H9 (cell line): Measurements from ENCODE around the gene ABHD17B. TPM values are rescaled to one million over a fixed set of nuclear protein-coding genes. Genes with fewer than 3 reads are reported as not detected.

ENCODE experiments used
- DNase-seq: peaks from one replicate; pipeline ENCODE4 v3.0.0-alpha.2; 2017
- H2AFZ ChIP-seq: one replicate; pipeline ENCODE4 v1.6.1; 2013; ENCODE audit warnings: mild to moderate bottlenecking, low read length, control low read depth, moderate library complexity
- H2AK5ac ChIP-seq: 2 replicates; pipeline ENCODE4 v1.6.1; 2013; ENCODE audit warnings: low read length, control low read depth, mixed read lengths; ENCODE audit not compliant: insufficient read length
- H2BK120ac ChIP-seq: one replicate; pipeline ENCODE4 v1.6.1; 2013; ENCODE audit warnings: low read depth, mild to moderate bottlenecking, low read length, control low read depth, inconsistent platforms; ENCODE audit not compliant: poor library complexity, severe bottlenecking
- H2BK12ac ChIP-seq: 2 replicates; pipeline ENCODE4 v1.6.1; 2013; ENCODE audit warnings: low read length, control low read depth, mixed read lengths, low read depth; ENCODE audit not compliant: insufficient read length
- H2BK15ac ChIP-seq: 2 replicates; pipeline ENCODE4 v1.6.1; 2013; ENCODE audit warnings: low read depth, low read length, control low read depth
- H2BK20ac ChIP-seq: one replicate; pipeline ENCODE4 v1.6.1; 2013; ENCODE audit warnings: low read depth, mild to moderate bottlenecking, low read length, control low read depth, inconsistent platforms; ENCODE audit not compliant: poor library complexity, severe bottlenecking
- H2BK5ac ChIP-seq: 2 replicates; pipeline ENCODE4 v1.6.1; 2013; ENCODE audit warnings: low read length, control low read depth, mixed read lengths; ENCODE audit not compliant: insufficient read length
- H3K14ac ChIP-seq: 2 replicates; pipeline ENCODE4 v1.6.1; 2013; ENCODE audit warnings: low read length, control low read depth; ENCODE audit not compliant: insufficient read depth
- H3K18ac ChIP-seq: 2 replicates; pipeline ENCODE4 v1.6.1; 2013; ENCODE audit warnings: low read depth, mild to moderate bottlenecking, mixed read lengths, low read length, control low read depth; ENCODE audit not compliant: insufficient read length
- H3K23ac ChIP-seq: 2 replicates; pipeline ENCODE4 v1.6.1; 2013; ENCODE audit warnings: low read length, control low read depth, mixed read lengths, low read depth; ENCODE audit not compliant: insufficient read length
- H3K23me2 ChIP-seq: 2 replicates; pipeline ENCODE4 v1.6.1; 2013; ENCODE audit warnings: low read depth, mild to moderate bottlenecking, mixed read lengths, low read length, control low read depth; ENCODE audit not compliant: insufficient read length, poor library complexity, severe bottlenecking
- H3K27ac ChIP-seq: 2 replicates; pipeline ENCODE4 v1.5.1; 2013; ENCODE audit warnings: low read length, control low read depth, mixed read lengths, low read depth; ENCODE audit not compliant: insufficient read length
- H3K27me3 ChIP-seq: 2 replicates; pipeline ENCODE4 v1.6.1; 2013; ENCODE audit warnings: low read length, control low read depth, inconsistent platforms; ENCODE audit not compliant: insufficient read depth
- H3K4ac ChIP-seq: 2 replicates; pipeline ENCODE4 v1.6.1; 2013; ENCODE audit warnings: low read depth, mild to moderate bottlenecking, control low read depth, inconsistent platforms, low read length, moderate library complexity
- H3K4me1 ChIP-seq: 2 replicates; pipeline ENCODE4 v1.6.1; 2013; ENCODE audit warnings: low read length, control low read depth, inconsistent platforms; ENCODE audit not compliant: insufficient read depth
- H3K4me2 ChIP-seq: 2 replicates; pipeline ENCODE4 v1.6.1; 2013; ENCODE audit warnings: low read length, control low read depth, mixed read lengths; ENCODE audit not compliant: insufficient read length, insufficient read depth
- H3K56ac ChIP-seq: 2 replicates; pipeline ENCODE4 v1.6.1; 2013; ENCODE audit warnings: low read depth, mild to moderate bottlenecking, mixed read lengths, low read length, control low read depth; ENCODE audit not compliant: insufficient read length
- H3K79me1 ChIP-seq: 2 replicates; pipeline ENCODE4 v1.6.1; 2013; ENCODE audit warnings: low read depth, mild to moderate bottlenecking, moderate library complexity, low read length, control low read depth, inconsistent platforms; ENCODE audit not compliant: insufficient read depth, poor library complexity, severe bottlenecking
- H3K79me2 ChIP-seq: 2 replicates; pipeline ENCODE4 v1.6.1; 2013; ENCODE audit warnings: low read length, control low read depth, inconsistent platforms; ENCODE audit not compliant: insufficient read depth
- H3K9ac ChIP-seq: 2 replicates; pipeline ENCODE4 v1.6.1; 2013; ENCODE audit warnings: low read length, control low read depth, mixed read lengths; ENCODE audit not compliant: insufficient read length; ENCODE audit errors: extremely low read depth
- H3K9me3 ChIP-seq: one replicate; pipeline ENCODE4 v1.6.1; 2013; ENCODE audit warnings: low read depth, low read length, inconsistent platforms; ENCODE audit not compliant: control insufficient read depth
- H3T11ph ChIP-seq: one replicate; pipeline ENCODE4 v1.6.1; 2013; ENCODE audit warnings: mild to moderate bottlenecking, low read length, control low read depth, inconsistent platforms
- H4K20me1 ChIP-seq: one replicate; pipeline ENCODE4 v1.6.1; 2013; ENCODE audit not compliant: control insufficient read depth, insufficient read length, insufficient read depth
- H4K5ac ChIP-seq: 2 replicates; pipeline ENCODE4 v1.6.1; 2013; ENCODE audit warnings: low read depth, mild to moderate bottlenecking, mixed read lengths, low read length, control low read depth; ENCODE audit not compliant: insufficient read length
- H4K8ac ChIP-seq: replicated peaks from 2 replicates; pipeline ENCODE4 v1.6.1; 2013; ENCODE audit warnings: low read length, control low read depth, mixed read lengths, low read depth; ENCODE audit not compliant: insufficient read length
- H4K91ac ChIP-seq: 2 replicates; pipeline ENCODE4 v1.6.1; 2013; ENCODE audit warnings: low read depth, mild to moderate bottlenecking, moderate library complexity, mixed read lengths, low read length, control low read depth; ENCODE audit not compliant: insufficient read length
- H3K27ac Mint-ChIP-seq, 3 experiments: 2 replicates in 2 of 3; 3 replicates in 1 of 3; pipeline ENCODE4 v1.8.0; 2020 to 2021; ENCODE audit warnings: mixed read lengths in 3 of 3, mild to moderate bottlenecking in 1 of 3, moderate library complexity in 1 of 3
- H3K27me3 Mint-ChIP-seq: 2 replicates; pipeline ENCODE4 v1.8.0; 2021; ENCODE audit warnings: low read depth, mild to moderate bottlenecking, moderate library complexity, mixed read lengths
- H3K36me3 Mint-ChIP-seq, 3 experiments: 2 replicates in 2 of 3; 3 replicates in 1 of 3; pipeline ENCODE4 v1.8.0; 2020 to 2021; ENCODE audit warnings: low read depth in 3 of 3, mixed read lengths in 3 of 3; ENCODE audit not compliant: insufficient read depth in 1 of 3
- H3K4me1 Mint-ChIP-seq, 2 experiments: 2 replicates each; pipeline ENCODE4 v1.8.0; 2020; ENCODE audit warnings: mixed read lengths in 2 of 2
- H3K4me3 Mint-ChIP-seq, 2 experiments: 2 replicates in 1 of 2; 3 replicates in 1 of 2; pipeline ENCODE4 v1.8.0; 2020 to 2021; ENCODE audit warnings: mild to moderate bottlenecking in 2 of 2, mixed read lengths in 2 of 2, moderate library complexity in 1 of 2
- H3K9me3 Mint-ChIP-seq, 2 experiments: 2 replicates in 1 of 2; 3 replicates in 1 of 2; pipeline ENCODE4 v1.8.0; 2020; ENCODE audit warnings: mild to moderate bottlenecking in 2 of 2, mixed read lengths in 2 of 2, moderate library complexity in 1 of 2
- CTCF ChIP-seq: fragments of 200-600 bp; sonication (generic); conservative IDR thresholded peaks from 3 replicates; pipeline ENCODE4 v1.8.0; 2021; ENCODE audit warnings: antibody characterized with exemption, mild to moderate bottlenecking
- WGBS: extraction: QIAGEN DNeasy Blood & Tissue Kit; methylation state at CpG from one replicate; pipeline ENCODE4 v1.1.7; 2013; ENCODE audit warnings: missing lambda C conversion rate, low lambda C conversion rate, mixed read lengths; ENCODE audit not compliant: insufficient read length; ENCODE audit errors: extremely low coverage; 5-methylcytosine and 5-hydroxymethylcytosine counted together
- total RNA-seq: library from RNA; stranded (reverse); gene quantifications from 2 replicates; pipeline ENCODE4 v1.2.1, GENCODE V29; 2021

The ABHD17B gene
- total RNA-seq, 1 experiment from 2014 or later, result 67.6 TPM

GRCh38 chr9:71887362-71887761 lies 23.6 kb downstream of the ABHD17B start:
- no peak overlapping the region for H2BK15ac ChIP-seq
- no peak for DNase-seq
- Mint-ChIP-seq H3K9me3 (peaks cover 20 to 27% of the 10 kb centered on the region in 2 experiments; a peak in 4 of 5 replicates), H3K36me3 (peaks cover 35 to 41% (median 40%) of the 10 kb centered on the region in 3 experiments), H3K27me3 (no peaks in the 10 kb centered on the region), H3K4me3 (no peak overlapping the region), H3K27ac (no peak overlapping the region), H3K4me1 (peaks cover 19 to 21% of the 10 kb centered on the region in 2 experiments)
- TF ChIP-seq CTCF, result no peak
- no peak overlapping the region for H3K4me2 ChIP-seq
- H2BK20ac ChIP-seq, result no peak overlapping the region
- H3K27ac ChIP-seq, result no peak overlapping the region
- H3K18ac ChIP-seq, result no peak overlapping the region
- H3K14ac ChIP-seq, result no peak overlapping the region
- H2AK5ac ChIP-seq, result no peak overlapping the region
- H2AFZ ChIP-seq, result no peak overlapping the region
- no peak overlapping the region for H2BK120ac ChIP-seq
- no peak overlapping the region for H3K56ac ChIP-seq
- H2BK5ac ChIP-seq, result no peak overlapping the region
- no peaks in the 10 kb centered on the region for H3K23me2 ChIP-seq
- H3K79me2 ChIP-seq, result peaks cover 47% of the 10 kb centered on the region
- peaks cover 5% of the 10 kb centered on the region for H3K79me1 ChIP-seq
- H2BK12ac ChIP-seq, result no peak overlapping the region
- no CpG with 5 or more reads among the region's 1 CpG for WGBS
- H3T11ph ChIP-seq, result no peak overlapping the region
- H3K9me3 ChIP-seq, result no peaks in the 10 kb centered on the region
- H3K27me3 ChIP-seq, result no peaks in the 10 kb centered on the region
- no peak overlapping the region for H4K5ac ChIP-seq
- H3K23ac ChIP-seq, result no peak overlapping the region
- H3K9ac ChIP-seq, result no peak overlapping the region
- no peak overlapping the region for H4K91ac ChIP-seq
- H4K8ac ChIP-seq, result no peak overlapping the region
- no peaks in the 10 kb centered on the region for H4K20me1 ChIP-seq
- no peaks in the 10 kb centered on the region; the same call in 1 of the 2 replicates for H3K4me1 ChIP-seq
- no peak overlapping the region for H3K4ac ChIP-seq
